Endothelial cell of hepatic sinusoid (primary cell): ENCODE results near the gene RHOA.
"Not testable (repeated sequence)": the region's sequence is repeated elsewhere in the genome, so short reads cannot be mapped to it uniquely, and the experiment has no call there.

Experiments used
- in situ Hi-C: cut with HindIII; loops from 2 replicates; pipeline ENCODE4 v1.10.0; 2017; ENCODE audit warnings: low sequenced_read_pairs

RHOA gene

DNA sequence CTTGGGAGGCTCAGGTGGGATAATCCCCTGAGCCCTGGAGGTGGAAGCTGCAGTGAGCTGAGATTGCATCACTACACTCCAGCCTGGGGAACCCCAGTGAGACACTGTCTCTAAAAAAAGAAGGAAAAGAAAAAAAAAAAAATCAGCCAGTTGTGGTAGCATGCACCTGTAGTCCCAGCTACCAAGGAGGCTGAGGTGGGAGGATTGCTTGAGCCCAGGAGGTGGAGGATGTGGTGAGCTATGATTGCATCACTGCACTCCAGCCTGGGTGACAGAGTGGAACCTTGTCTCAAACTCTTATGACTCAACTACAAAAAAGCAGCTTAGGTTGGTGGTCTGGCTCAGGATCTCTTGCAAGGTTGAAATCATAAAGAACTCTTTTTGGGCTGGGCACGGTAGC lies 34.3 kb downstream of the RHOA start:
- in situ Hi-C loops = no loop called here

DNA sequence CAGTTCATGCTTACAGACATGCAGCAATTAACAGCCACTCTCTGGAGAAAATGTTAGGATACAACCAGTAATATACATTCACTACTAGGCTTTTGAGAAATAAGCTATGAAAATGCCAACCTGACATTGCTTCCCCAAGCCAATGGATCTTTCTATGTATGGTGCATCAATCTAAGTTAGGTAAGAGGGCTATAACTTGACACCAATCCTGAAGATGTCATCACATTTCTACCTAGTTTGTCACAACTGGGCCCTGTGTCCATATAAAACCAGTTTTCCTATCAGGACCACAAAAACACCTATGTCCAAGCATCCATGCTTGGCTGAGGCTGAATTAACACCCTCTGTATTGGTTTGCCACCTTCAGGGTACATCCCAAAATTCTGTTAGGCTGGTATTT lies 39.8 kb downstream of the RHOA start:
- in situ Hi-C loops = no loop called here

DNA sequence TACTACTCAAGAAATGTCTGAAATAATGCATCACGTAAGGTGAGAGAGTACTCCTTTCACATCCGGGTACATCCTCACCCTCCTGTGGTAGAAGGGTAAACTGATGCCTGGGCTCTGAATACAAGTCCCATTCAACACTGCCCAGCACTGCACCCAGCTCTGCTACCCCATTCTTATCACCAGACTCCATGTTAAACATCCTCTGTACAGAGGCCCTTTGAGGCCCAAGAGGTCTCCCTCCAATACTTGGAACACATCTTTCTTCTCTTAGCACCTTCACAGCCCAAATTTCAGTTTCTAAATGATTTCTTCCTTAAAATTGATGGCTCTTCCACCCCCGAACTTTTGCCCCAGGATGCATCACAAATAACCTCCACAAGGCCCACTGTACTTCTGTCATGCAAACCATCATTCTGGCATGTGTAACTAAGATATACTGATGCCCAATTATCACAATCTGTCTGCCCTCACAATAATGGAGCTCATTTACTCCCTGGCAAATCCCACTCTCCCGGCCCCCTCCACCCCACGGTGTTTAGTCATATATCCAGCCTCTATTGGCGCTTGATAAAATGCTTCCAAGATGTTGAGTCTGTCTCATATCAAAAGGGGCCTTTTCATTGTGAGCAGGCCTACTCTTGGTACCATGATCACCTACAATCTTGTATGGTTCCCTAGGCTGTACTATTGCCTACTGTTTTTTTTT lies 41.0 kb downstream of the RHOA start:
- in situ Hi-C loops = no loop called here

DNA sequence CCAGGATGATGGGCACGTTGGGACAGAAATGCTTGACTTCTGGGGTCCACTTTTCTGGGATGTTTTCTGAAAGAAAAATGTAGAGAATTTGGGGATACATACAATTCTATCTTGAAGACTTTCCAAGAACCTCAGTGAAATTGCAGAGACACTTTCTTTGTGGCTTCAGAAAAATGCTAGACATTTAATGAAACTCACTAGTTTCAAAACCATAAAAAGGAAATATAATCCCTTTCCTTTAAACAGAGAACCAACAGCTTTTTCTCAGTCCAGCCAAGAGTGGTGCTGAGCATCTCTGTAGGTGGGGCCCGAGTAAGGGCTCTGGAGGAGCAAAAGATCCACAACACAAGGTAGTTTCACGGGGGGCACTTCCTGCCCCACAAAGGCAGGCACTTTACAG lies 49.2 kb downstream of the RHOA start:
- in situ Hi-C loops = no loop called here

DNA sequence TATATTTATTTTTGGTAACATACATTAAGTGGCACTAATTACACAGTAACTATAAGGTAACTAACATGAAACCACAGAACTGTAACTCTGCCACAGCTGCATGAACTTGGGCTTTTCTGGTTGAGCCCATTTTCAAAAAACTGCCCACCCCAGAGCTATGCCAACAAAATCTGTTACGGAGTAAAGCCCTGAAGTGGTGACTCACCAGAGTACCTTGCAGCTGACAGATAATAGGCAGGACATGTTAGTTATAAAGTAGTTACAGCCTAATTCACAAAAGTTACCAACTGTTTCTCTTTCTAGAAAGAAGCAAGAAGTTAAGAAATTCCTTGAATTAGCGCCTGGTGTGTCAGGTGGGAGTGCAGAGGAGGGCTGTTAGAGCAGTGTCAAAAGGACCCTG lies 52.2 kb downstream of the RHOA start:
- in situ Hi-C loops = no loop called here

DNA sequence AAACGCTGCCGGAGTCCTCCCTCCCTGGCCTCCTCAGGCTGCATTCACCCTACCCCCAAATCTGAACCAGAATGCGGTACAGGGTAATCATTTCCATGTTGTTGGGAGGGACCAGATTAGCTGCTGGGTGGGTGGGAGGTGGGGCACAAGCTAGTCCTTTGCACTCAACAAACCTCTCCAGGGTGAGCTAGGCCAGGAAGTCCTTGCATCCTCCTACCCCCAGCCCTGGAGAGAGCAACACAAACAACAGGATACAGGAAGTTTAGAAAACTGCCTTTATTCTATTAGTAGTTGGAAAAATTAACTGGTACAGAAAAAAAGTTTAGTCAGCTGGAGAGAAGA lies 52.9 kb downstream of the RHOA start:
- in situ Hi-C loops = no loop called here

DNA sequence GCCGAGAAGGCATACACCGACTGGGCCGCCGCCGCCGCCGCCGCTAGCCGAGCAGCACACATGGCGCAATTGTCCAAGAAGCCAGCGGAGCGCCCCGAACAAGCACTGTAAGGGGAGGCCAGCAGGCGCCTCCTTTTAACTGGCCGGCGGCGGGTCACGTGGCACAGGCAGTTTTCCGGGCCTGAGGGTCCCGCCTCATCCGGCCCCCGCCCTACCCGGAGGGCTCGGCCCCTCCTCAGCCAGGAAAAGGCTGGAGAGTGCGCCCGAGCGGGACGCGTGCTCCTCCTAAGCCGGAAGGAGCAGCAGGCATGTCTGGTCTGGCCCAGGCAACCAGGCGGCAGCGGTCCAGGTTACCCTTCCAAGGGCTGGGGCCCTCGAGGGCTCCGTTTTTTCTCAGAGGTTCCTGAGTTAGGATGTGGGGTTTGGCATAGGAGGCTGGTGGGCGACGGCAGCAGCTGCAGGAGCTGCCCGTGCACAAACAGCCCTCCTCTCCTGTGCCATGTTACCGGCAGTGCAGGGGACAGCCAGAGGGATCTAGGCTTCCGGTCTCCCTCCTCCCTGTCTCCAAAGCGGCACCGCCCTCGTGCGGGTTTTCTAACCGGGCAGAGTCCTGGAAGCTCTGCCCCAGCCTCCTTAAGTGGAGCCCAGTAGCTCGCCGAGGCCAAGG lies 53.4 kb downstream of the RHOA start, which contains the start of gene GPX1:
Gene GPX1 (minus strand): TSS at position 137 of the 667 bp plus-strand sequence. CDS start 75 bp downstream, at position 62.
- in situ Hi-C loops = no loop called here

GRCh38 chr3:49357443-49358216 lies 54.1 kb downstream of the RHOA start:
- in situ Hi-C loops = not testable (repeated sequence)

- in situ Hi-C loops = not testable (repeated sequence)
Observed at GRCh38 chr3:49357095-49357442, 54.7 kb downstream of the RHOA start.

- in situ Hi-C loops = no loop called here
Observed at GRCh38 chr3:49352890-49353421, 58.8 kb downstream of the RHOA start.

DNA sequence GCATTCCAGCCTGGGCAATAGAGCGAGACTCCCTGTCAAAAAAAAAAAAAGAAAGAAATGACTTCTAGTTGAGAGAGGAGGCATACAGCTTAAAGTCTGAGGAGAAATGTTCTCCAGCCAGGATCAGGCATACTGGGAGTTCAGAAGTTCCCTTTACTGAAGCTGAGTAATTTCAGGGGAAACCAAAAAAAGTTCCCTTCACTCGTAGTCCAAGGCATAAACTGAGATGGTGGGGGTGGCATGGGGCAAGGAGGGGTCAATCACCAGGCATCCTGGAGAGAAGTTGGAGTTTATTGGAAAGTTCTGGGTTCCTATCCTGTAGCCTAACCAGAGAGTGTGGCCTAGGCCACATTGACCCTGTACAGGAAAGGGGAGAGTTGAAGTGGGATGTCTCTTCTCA lies 59.5 kb downstream of the RHOA start:
- in situ Hi-C loops = no loop called here

GRCh38 chr3:49351521-49352011 lies 60.2 kb downstream of the RHOA start:
- in situ Hi-C loops = no loop called here

GRCh38 chr3:49349348-49350114 lies 62.2 kb downstream of the RHOA start:
- in situ Hi-C loops = loop anchor here (5.0 kb wide), 1 partner anchor 68 kb away; no protein-coding TSS in a partner anchor

GRCh38 chr3:49348361-49348760 lies 63.4 kb downstream of the RHOA start:
- in situ Hi-C loops = loop anchor here (5.0 kb wide), 1 partner anchor 69 kb away; no protein-coding TSS in a partner anchor

DNA sequence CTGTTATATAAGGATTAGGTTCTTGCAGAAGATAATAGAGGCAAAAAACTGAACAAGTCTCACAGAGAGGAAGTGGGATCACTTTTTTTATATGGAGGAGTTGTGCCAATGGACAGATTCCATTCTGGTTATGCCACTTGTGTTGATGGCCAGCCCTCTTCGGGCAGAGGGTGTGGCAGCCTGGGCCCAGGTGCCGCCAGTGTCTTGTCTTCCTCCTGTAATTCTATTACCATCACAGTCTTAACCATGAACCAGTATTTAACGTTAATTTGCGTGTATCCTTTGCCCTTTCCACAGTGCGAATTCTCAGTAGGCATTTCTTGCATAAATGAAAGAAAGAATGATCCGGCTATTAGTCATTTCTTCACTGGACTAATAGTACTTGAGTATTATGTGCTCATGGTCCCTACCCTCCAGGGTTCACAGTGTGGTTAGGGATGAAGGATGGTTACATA lies 65.0 kb downstream of the RHOA start:
- in situ Hi-C loops = loop anchor here (5.0 kb wide), 1 partner anchor 70 kb away; no protein-coding TSS in a partner anchor

DNA sequence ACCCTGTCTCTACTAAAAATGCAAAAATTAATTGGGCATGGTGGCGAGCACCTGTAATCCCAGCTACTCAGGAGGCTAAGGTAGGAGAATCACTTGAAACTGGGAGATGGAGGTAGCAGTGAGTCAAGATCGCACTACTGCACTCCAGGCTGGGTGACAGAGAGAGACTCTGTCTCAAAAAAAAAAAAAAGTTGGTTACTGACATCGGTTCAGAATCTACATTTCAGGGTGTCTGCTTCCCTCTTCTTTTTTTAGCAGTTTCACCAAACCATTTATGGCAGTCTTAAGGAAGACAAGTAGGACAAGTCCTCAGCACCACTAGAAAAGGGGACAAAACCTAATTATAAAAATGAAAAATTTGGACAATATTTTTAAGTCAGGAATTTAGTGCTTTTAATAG lies 68.6 kb downstream of the RHOA start:
- in situ Hi-C loops = no loop called here

DNA sequence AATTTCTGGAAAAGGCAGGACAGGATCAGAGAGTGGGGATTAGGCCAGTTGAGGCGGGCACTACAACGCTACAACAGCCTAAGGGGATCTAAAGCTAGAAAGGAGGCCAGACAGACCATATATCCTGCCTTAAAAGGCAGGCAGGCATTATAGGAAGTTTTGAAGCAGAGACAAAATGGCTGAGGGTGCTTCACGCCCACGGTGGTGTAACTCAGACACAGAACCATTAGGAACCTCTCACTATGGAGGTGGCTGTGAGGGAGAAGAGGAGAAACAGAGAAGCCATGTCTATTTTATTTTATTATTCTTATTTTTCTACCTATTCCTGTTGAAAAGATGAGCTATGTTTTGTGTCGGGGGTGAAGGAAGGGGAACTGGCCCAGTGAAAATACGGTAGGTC lies 69.8 kb downstream of the RHOA start:
- in situ Hi-C loops = no loop called here

DNA sequence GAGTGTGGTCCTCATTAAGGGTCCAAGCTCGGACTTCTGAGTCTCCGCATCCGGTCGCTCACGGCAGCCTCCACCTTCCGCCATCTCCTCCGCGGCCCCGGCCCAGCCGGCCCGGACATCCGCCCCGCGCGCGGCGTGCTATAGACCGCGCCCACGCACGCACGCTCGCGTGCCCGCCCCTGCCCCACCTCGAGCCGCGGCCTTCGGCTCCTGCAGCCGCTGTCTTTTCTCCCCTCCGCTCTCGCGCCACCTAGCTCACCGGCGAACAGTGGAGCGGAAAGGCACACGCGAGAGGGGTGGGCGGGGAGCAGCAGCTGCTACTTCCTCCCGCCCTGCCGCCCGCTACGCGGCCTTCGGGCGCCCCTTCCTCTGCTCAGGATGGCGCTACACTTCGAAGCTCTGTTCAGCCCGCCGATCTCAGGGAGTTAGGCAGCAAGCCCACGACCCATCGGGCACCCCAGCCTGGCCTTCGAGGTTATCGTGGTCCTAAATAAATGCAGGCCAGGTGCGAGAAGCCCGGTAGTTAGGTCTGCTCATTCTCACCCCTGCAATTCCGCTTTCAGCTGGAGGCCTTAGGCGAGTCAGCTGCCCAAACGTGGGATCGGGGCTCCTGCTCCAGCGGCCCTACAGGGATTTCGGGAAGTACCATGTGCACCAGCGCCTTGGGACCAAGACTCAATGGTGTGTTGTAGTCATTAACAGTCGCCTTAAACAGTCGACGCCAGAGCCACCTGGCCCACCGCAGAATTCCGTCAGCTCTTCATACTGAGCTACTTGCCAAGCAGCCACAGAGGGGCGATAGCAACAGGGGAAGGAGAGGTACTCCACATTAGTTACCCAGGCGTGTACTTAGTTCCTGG lies 71.6 kb downstream of the RHOA start, which contains the start of gene USP4:
Gene USP4 (minus strand): TSS at position 113 of the 860 bp plus-strand sequence. CDS start 29 bp downstream, at position 84.
- in situ Hi-C loops = no loop called here

DNA sequence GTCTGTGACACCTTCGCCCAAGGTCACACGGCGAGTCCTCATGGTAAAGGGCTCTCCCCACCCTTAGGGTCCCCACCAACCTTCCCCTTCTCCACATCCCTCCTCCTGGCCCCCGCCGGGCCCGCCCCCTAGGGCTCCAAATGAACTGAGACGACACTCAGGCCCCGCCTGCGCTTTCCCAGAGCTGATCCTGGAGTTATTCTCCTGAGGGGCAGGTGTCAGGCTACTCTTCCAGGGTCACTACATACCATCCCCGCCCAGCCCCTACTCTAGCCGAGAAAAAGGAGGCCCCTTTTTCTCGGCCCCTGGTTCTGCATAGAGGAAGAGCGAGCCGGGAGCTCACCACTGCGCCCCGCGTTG lies 72.2 kb downstream of the RHOA start:
- in situ Hi-C loops = no loop called here
